Measurements from ENCODE around the gene ACY1.
"Not testable (repeated sequence)": the region's sequence is repeated elsewhere in the genome, so short reads cannot be mapped to it uniquely, and the experiment has no call there.

Gene ACY1

GRCh38 chr3:52023860-52024764 lies 40.8 kb downstream of the ACY1 start:
- DNase-seq (ENCODE audit: low read depth in 1 of 2, low spot score in 1 of 2): no peak

- DNase-seq (ENCODE audit: low read depth in 1 of 2, low spot score in 1 of 2): no peak
These were observed 41.6 kb downstream of the ACY1 start for GRCh38 chr3:52024765-52025452.

GRCh38 chr3:52025453-52025852 lies 42.1 kb downstream of the ACY1 start:
- DNase-seq (ENCODE audit: low read depth in 1 of 2, low spot score in 1 of 2): no peak

- no peak for DNase-seq (ENCODE audit: low read depth in 1 of 2, low spot score in 1 of 2)
These were observed 42.7 kb downstream of the ACY1 start for GRCh38 chr3:52026041-52026440.

GRCh38 chr3:52028572-52028971 lies 45.2 kb downstream of the ACY1 start:
- DNase-seq (ENCODE audit: low read depth in 1 of 2, low spot score in 1 of 2): no peak

GRCh38 chr3:52029053-52029452 lies 45.7 kb downstream of the ACY1 start:
- DNase-seq (ENCODE audit: low read depth in 1 of 2, low spot score in 1 of 2): no peak

- no peak for DNase-seq (ENCODE audit: low read depth in 1 of 2, low spot score in 1 of 2)
These were observed 46.2 kb downstream of the ACY1 start for GRCh38 chr3:52029535-52029934.

- no peak for DNase-seq (ENCODE audit: low read depth in 1 of 2, low spot score in 1 of 2)
These were observed 47.5 kb downstream of the ACY1 start for GRCh38 chr3:52030714-52031310.

- DNase-seq (ENCODE audit: low read depth in 1 of 2, low spot score in 1 of 2): no peak
These were observed 48.6 kb downstream of the ACY1 start for GRCh38 chr3:52031896-52032295.

- DNase-seq (ENCODE audit: low read depth in 1 of 2, low spot score in 1 of 2): no peak
These were observed 49.5 kb downstream of the ACY1 start for GRCh38 chr3:52032702-52033408.

GRCh38 chr3:52033748-52034147 lies 50.4 kb downstream of the ACY1 start:
- not testable (repeated sequence) for DNase-seq (ENCODE audit: low read depth in 1 of 2, low spot score in 1 of 2)

- DNase-seq (ENCODE audit: low read depth in 1 of 2, low spot score in 1 of 2): no peak
These were observed 50.9 kb downstream of the ACY1 start for GRCh38 chr3:52034212-52034611.

GRCh38 chr3:52034651-52035050 lies 51.3 kb downstream of the ACY1 start:
- no peak for DNase-seq (ENCODE audit: low read depth in 1 of 2, low spot score in 1 of 2)

- DNase-seq (ENCODE audit: low read depth in 1 of 2, low spot score in 1 of 2): no peak
These were observed 52.9 kb downstream of the ACY1 start for GRCh38 chr3:52036222-52036694.

- no peak for DNase-seq (ENCODE audit: low read depth in 1 of 2, low spot score in 1 of 2)
These were observed 53.5 kb downstream of the ACY1 start for GRCh38 chr3:52036829-52037228.

GRCh38 chr3:52037291-52037690 lies 54.0 kb downstream of the ACY1 start:
- no peak for DNase-seq (ENCODE audit: low read depth in 1 of 2, low spot score in 1 of 2)

- no peak for DNase-seq (ENCODE audit: low read depth in 1 of 2, low spot score in 1 of 2)
These were observed 54.9 kb downstream of the ACY1 start for GRCh38 chr3:52038227-52038626.

Measured in activated CD4-positive, alpha-beta T cell treated with anti-CD3 and anti-CD28 coated beads, Interleukin-2, amount 50 U/mL, for 24 hours (primary cell).